Adipocyte (in vitro differentiated cells): ENCODE measurements around the gene CHD6.

ENCODE experiments used
- DNase-seq: peaks from one replicate; pipeline ENCODE4 v3.0.0-alpha.2; 2015; ENCODE audit warnings: low read depth
- H3K27me3 ChIP-seq: replicated peaks from 2 replicates; pipeline ENCODE4 v1.7.0; 2013; ENCODE audit warnings: mild to moderate bottlenecking, low read length, moderate library complexity; ENCODE audit not compliant: control insufficient read depth, insufficient read depth
- H3K36me3 ChIP-seq: 2 replicates; pipeline ENCODE4 v1.7.0; 2013; ENCODE audit warnings: low read length, mild to moderate bottlenecking, moderate library complexity; ENCODE audit not compliant: control insufficient read depth, insufficient read depth, severe bottlenecking
- H3K4me1 ChIP-seq: 2 replicates; pipeline ENCODE4 v1.7.0; 2013; ENCODE audit warnings: mild to moderate bottlenecking, low read length, moderate library complexity; ENCODE audit not compliant: control insufficient read depth, insufficient read depth
- H3K4me3 ChIP-seq: 2 replicates; pipeline ENCODE4 v1.7.0; 2013; ENCODE audit warnings: mild to moderate bottlenecking, low read length, moderate library complexity
- H3K9ac ChIP-seq: 2 replicates; pipeline ENCODE4 v1.7.0; 2013; ENCODE audit warnings: mild to moderate bottlenecking, low read length, moderate library complexity
- H3K9me3 ChIP-seq: 2 replicates; pipeline ENCODE4 v1.7.0; 2013; ENCODE audit warnings: mild to moderate bottlenecking, low read length, moderate library complexity; ENCODE audit not compliant: control insufficient read depth

Gene CHD6

DNA sequence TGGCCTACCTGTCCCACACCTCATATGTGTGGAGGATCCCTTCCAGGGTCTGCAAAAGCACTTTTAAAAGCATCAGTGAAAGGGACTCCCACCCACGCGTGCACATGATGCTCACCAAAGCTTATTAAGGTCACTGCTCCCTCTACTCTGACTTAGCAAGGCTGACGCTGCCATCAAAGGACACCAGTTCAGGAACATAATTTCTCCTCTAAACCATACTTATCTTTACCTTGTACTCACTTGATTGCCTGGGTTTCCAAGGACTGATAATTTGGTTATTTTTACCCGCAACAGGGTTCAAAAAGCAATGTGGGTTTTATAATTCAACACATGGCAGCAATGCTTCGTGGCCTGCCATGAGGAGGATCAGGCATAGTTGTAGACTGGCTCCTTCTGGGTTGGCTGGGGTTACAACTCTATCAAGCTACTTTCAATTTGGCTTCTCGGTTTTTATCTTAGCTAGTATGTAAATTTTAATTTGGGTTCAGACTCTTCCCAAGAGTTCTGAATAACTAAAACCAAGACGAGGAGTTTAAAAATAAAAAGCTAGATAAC is 199.4 kb downstream of the CHD6 start:
- DNase-seq, result no peak
- Histone ChIP-seq H3K36me3 (peaks cover 86% of the 10 kb centered on the region), H3K9ac (no peak overlapping the region), H3K27me3 (no peaks in the 10 kb centered on the region), H3K4me3 (no peak overlapping the region), H3K4me1 (peaks cover 8% of the 10 kb centered on the region), H3K9me3 (no peaks in the 10 kb centered on the region)

DNA sequence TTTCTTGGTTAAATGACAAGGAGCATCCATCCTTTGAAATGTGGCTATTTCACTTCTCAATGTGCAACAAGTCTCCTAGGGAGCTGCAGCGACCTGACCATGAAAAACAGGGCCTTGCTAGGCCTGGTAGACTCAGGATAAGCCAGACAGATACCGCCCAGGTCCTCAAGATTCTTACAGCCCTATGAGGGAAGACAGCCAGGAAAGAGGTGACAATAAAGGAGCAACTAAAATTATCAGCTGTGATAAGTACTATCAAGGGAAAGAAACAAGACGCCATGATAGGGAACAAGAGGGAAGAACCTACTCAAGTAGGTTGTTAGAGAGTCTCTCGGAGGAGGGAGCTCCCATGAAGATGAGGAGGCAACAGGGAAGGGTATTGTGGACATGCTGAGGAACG is 200.1 kb downstream of the CHD6 start:
- H3K36me3 ChIP-seq, result peaks cover 90% of the 10 kb centered on the region
- peaks cover 4% of the 10 kb centered on the region for H3K4me1 ChIP-seq
- no peaks in the 10 kb centered on the region for H3K9me3 ChIP-seq
- H3K27me3 ChIP-seq, result no peaks in the 10 kb centered on the region
- no peak for DNase-seq
- no peak overlapping the region for H3K4me3 ChIP-seq
- H3K9ac ChIP-seq, result no peak overlapping the region

DNA sequence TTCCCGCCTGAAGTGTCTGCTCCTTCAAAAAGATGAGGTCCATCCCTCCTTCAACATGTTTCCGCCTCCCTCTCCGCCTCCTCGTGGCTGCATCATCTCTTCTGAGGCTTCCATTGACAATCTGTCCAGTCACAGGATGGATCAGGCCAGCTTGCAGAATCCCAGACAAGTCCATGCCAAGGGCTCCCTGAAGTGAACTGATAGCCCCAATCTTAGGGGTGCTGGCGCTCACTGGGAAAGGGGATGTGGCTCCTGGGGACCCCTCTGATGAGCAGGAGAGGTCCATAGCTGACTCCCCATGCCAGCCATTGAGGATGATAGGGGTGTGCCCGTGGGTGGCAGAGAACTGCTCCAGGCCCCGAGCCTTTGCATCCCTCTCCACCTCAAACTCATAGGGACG is 203.0 kb downstream of the CHD6 start:
- Histone ChIP-seq H3K27me3 (no peaks in the 10 kb centered on the region), H3K4me1 (no peaks in the 10 kb centered on the region), H3K9me3 (no peaks in the 10 kb centered on the region), H3K36me3 (peaks cover 85% of the 10 kb centered on the region), H3K9ac (no peak overlapping the region), H3K4me3 (no peak overlapping the region)
- DNase-seq, result no peak

DNA sequence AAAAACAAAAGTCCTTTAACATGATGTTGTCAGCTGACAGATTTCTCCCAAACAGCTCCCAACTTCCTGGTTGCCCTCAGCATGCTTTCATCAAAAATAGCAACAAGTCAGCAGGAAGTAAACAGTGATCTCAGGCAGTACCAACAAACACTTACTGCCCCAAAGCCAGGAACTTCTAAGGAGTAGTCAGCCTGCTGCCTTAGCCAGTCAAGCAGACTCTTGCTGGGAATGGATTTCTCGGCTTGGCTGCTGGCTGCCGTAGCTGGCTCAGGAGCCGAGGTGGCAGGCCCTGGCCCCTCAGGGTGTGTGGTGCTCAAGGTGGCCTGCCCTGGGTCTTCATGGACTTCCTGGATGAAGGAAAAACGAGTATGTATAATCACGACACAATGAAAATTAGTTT is 205.0 kb downstream of the CHD6 start:
- DNase-seq, result no peak
- H3K9me3 ChIP-seq, result no peaks in the 10 kb centered on the region
- H3K36me3 ChIP-seq, result peaks cover 87% of the 10 kb centered on the region
- no peaks in the 10 kb centered on the region for H3K4me1 ChIP-seq
- no peak overlapping the region for H3K4me3 ChIP-seq
- no peaks in the 10 kb centered on the region for H3K27me3 ChIP-seq
- H3K9ac ChIP-seq, result no peak overlapping the region

DNA sequence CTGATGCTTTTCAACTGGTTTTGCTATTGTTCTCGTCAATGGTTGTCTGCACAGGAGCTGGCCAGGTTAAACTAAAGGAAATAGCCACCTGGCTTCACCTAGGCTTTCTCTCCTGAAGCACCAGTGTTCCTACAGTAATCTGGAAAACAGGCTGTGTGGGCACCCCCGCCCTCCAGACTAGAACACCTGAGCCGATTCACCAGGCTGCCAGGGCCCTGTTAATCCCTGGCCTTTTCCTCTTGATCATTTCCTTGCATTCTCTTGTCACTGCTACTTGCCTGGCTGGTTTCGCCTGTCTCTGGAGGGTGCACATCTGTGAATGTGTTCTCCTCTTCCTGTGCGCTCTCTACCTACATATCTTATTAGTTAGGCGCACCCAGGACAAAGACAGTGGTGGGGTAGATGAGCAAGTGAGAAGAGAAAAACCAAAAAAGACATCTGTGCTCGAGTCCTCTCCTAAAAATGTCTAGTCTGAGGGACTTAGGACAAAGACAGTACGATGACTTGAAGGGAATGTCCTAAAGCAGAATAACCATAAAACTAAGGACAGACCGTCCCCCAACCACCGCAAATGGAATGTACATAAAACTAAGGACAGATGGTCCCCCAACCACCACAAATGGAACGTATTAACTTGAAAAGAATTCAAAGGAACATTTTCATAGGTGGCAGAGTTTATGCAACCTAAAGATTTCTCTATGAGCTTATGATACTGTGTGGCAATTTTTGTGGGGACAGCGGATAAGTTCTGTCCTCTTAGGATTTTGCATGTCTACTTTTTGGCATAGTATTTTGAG is 205.7 kb downstream of the CHD6 start:
- H3K4me1 ChIP-seq, result no peaks in the 10 kb centered on the region
- H3K9me3 ChIP-seq, result no peaks in the 10 kb centered on the region
- no peaks in the 10 kb centered on the region for H3K27me3 ChIP-seq
- peaks cover 84% of the 10 kb centered on the region for H3K36me3 ChIP-seq
- H3K4me3 ChIP-seq, result no peak overlapping the region
- H3K9ac ChIP-seq, result no peak overlapping the region
- DNase-seq, result no peak

DNA sequence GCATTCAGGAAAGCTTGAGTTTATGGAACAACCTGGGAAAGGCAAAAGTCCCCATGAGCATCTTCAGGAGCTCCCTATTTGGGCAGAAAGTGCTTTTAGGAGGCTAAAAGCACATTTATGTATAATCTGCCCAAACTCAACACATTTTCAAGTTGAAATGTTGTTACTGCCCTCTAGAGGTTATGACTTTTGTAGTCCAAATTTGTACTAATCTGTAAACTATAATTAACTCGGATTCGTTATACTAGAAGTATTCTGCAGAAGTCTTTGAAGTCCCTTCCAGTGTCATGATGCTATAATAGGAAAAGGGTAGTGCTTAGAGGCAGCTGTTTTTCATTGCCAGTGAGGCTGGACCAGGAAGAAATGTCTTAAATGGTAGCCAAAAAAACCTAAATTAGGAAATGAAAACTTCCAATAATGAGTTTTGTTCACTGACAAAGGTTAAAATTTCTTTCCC is 206.8 kb downstream of the CHD6 start:
- H3K36me3 ChIP-seq, result peaks cover 86% of the 10 kb centered on the region

DNA sequence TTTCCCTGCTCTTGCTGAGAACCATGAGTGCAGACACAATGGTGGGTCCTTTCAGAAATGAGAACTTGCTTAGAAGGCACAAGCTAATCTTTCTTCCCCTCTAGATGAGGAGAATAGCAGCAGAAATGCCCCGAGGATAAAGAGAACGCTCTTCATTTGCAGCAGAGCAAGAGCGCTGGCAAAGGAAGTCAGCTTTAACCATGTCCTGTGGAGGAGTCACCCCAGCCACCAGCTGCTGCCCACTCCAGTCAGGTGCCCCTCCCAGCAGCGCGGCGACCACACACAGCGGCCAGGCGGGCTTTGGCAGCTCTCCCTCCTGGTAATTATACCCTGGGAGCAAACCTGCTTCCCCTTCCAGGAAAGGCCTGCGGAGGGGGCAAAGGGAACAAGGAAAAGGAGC is 209.2 kb downstream of the CHD6 start:
- no peak overlapping the region for H3K9ac ChIP-seq
- DNase-seq, result no peak
- no peaks in the 10 kb centered on the region for H3K27me3 ChIP-seq
- no peak overlapping the region for H3K4me3 ChIP-seq
- H3K9me3 ChIP-seq, result no peaks in the 10 kb centered on the region
- no peaks in the 10 kb centered on the region for H3K4me1 ChIP-seq
- peaks cover 85% of the 10 kb centered on the region for H3K36me3 ChIP-seq

More for the DNA sequence above, 206.8 kb downstream of the CHD6 start:
- Histone ChIP-seq H3K9me3 (no peaks in the 10 kb centered on the region), H3K4me1 (no peaks in the 10 kb centered on the region), H3K4me3 (no peak overlapping the region), H3K9ac (no peak overlapping the region), H3K27me3 (no peaks in the 10 kb centered on the region)
- DNase-seq, result peak; percentile 78

DNA sequence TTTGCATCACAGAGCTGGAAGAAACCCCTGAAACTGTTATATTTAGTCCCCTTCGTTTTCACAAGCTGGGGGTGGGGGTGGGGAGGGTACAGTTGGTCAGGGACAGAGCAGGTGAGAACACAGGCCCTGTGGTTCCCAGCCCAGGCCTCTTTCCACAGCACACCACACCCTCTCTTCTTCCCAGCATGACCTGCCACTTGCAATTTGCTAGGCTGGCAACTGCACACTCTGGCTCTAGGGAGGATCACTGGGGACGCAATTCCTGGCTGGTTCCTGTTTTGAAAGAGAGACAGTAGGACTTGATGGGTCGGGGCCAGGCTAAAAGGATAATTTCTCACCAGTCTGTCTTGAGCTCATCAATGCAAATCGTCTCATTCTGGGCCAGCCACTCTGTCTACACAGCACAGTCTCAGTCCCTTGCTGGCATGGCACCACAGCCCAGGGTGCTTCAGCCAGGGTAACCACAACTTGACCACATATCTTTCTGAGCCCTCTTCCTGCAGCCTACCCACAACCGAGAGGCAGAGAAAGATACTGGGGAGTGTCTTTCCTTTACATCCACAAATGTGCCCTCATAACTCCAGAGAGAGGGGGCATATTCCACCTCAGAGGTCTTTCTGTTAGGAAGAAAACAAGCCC is 209.9 kb downstream of the CHD6 start:
- H3K4me3 ChIP-seq, result no peak overlapping the region
- no peaks in the 10 kb centered on the region for H3K4me1 ChIP-seq
- H3K9ac ChIP-seq, result no peak overlapping the region
- H3K36me3 ChIP-seq, result peaks cover 85% of the 10 kb centered on the region
- no peaks in the 10 kb centered on the region for H3K27me3 ChIP-seq
- H3K9me3 ChIP-seq, result no peaks in the 10 kb centered on the region
- DNase-seq, result no peak

DNA sequence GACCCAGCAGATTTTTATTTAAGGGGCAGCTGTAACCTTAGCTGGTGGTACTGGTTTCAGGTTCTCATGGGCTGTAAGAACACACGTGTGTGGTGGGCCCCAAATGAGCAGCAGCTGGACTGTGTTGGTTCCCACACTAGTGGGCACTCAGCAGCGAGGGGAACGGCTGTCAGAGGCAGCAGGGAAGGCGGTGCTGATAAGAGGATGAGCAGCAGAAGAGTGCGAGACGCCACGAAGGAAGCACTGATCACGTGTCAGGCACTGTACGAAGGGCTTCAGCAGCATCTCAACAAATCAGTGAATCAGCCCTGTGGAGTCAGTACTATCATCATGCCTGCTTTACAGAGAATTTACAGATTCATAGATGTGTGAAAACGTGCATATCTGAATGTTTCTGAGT is 210.6 kb downstream of the CHD6 start:
- no peaks in the 10 kb centered on the region for H3K4me1 ChIP-seq
- no peak overlapping the region for H3K9ac ChIP-seq
- peaks cover 84% of the 10 kb centered on the region for H3K36me3 ChIP-seq
- H3K27me3 ChIP-seq, result no peaks in the 10 kb centered on the region
- no peaks in the 10 kb centered on the region for H3K9me3 ChIP-seq
- H3K4me3 ChIP-seq, result no peak overlapping the region
- DNase-seq, result no peak

DNA sequence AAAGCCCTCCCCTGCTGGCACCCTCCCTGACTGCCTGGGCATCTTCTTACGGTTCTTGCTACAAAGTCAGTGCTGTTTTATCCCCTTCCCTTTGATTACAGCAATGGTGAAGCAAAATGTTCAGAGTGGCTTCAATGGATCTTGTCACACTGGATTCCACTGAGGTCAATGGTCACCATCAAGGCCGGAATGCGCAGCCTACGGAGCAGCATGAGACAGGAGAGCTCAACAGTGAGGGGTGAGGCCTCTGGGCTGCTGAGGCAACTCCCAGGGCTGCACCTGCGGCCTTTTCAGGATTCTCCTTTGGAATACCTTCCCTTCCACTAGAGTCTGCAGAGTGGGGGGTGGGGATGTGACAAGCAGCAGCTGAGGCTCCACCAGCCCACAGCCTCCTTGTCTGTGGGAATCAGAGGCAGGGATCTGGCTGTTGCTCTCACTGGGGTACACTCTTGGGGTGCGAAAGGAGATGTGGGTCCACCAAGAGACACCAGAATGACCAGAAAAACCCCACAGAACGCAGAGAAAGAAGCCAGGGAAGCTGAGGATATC is 211.2 kb downstream of the CHD6 start:
- DNase-seq, result no peak
- Histone ChIP-seq H3K36me3 (peaks cover 82% of the 10 kb centered on the region), H3K9me3 (no peaks in the 10 kb centered on the region), H3K9ac (no peak overlapping the region), H3K4me1 (no peaks in the 10 kb centered on the region), H3K4me3 (no peak overlapping the region), H3K27me3 (no peaks in the 10 kb centered on the region)

DNA sequence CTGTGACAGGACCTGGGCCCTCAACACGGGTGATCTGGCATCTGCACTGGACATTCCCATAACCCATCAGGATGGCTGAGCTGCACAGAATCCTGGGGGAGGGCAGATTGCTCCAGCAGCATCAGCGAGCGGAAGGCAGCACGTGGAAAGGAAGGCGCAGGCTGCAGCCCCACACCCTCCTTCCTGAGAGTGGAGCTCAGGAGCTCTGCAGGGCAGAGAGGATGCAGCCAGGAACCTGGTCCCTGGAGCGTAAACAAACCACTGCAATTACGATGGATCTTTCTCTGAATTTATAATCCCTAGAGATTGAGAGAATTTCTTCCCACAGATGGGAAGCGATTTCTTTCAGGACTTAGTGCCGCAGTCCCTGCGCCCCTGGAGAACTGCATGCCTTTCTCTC is 211.8 kb downstream of the CHD6 start:
- H3K9me3 ChIP-seq, result no peaks in the 10 kb centered on the region
- no peaks in the 10 kb centered on the region for H3K4me1 ChIP-seq
- no peak overlapping the region for H3K4me3 ChIP-seq
- H3K9ac ChIP-seq, result no peak overlapping the region
- no peaks in the 10 kb centered on the region for H3K27me3 ChIP-seq
- H3K36me3 ChIP-seq, result peaks cover 81% of the 10 kb centered on the region
- DNase-seq, result no peak
